Liver (tissue), 9 donors: ENCODE data around the gene TANC1. TPM values are rescaled to one million over a fixed set of nuclear protein-coding genes. Genes with fewer than 3 reads are reported as not detected.

ENCODE experiments used
- DNase-seq: peaks from one replicate; pipeline ENCODE4 v3.0.0-alpha.2; 2017; ENCODE audit warnings: low spot score
- H3K27ac ChIP-seq, 2 donors: one replicate each; pipeline ENCODE4 v1.7.0; 2013; ENCODE audit warnings: inconsistent platforms in 2 of 2, low read length in 2 of 2, control low read depth in 1 of 2, low read depth in 1 of 2, mild to moderate bottlenecking in 1 of 2
- H3K27me3 ChIP-seq, 4 donors: one replicate each; pipeline versions ENCODE4 v1.6.1 to v1.7.0; 2013; ENCODE audit warnings: low read length in 3 of 4, inconsistent platforms in 1 of 4, mild to moderate bottlenecking in 1 of 4, moderate library complexity in 1 of 4; ENCODE audit not compliant: control insufficient read depth in 4 of 4, insufficient read depth in 4 of 4
- H3K36me3 ChIP-seq, 4 donors: one replicate each; pipeline versions ENCODE4 v1.6.1 to v1.7.0; 2013; ENCODE audit warnings: low read length in 3 of 4, mild to moderate bottlenecking in 3 of 4, low read depth in 1 of 4, moderate library complexity in 1 of 4; ENCODE audit not compliant: control insufficient read depth in 4 of 4, insufficient read depth in 3 of 4
- H3K4me1 ChIP-seq, 4 donors: one replicate each; pipeline versions ENCODE4 v1.6.1 to v1.7.0; 2013; ENCODE audit warnings: low read length in 3 of 4, mild to moderate bottlenecking in 3 of 4, moderate library complexity in 1 of 4; ENCODE audit not compliant: control insufficient read depth in 4 of 4, insufficient read depth in 4 of 4
- H3K4me3 ChIP-seq, 3 donors: one replicate each; pipeline versions ENCODE4 v1.6.1 to v1.7.0; 2013; ENCODE audit warnings: low read length in 3 of 3, control low read depth in 1 of 3, low read depth in 1 of 3, mild to moderate bottlenecking in 1 of 3
- H3K9ac ChIP-seq, 2 donors: one replicate each; pipeline ENCODE4 v1.7.0; 2013; ENCODE audit warnings: low read length in 2 of 2, mild to moderate bottlenecking in 2 of 2, moderate library complexity in 2 of 2, control low read depth in 1 of 2, low read depth in 1 of 2
- H3K9me3 ChIP-seq, 4 donors: one replicate each; pipeline versions ENCODE4 v1.6.1 to v1.7.0; 2013; ENCODE audit warnings: low read length in 3 of 4; ENCODE audit not compliant: control insufficient read depth in 4 of 4
- ATF3 ChIP-seq: IDR thresholded peaks from 2 replicates; pipeline ENCODE4 v1.6.1; 2016; ENCODE audit warnings: antibody characterized with exemption
- CTCF ChIP-seq: fragments of 150-350 bp; IDR thresholded peaks from 2 replicates; pipeline ENCODE4 v1.5.1; 2017; ENCODE audit warnings: improper control_type of control experiment, low read depth, low read length; ENCODE audit not compliant: missing input control
- EGR1 ChIP-seq, 2 donors: IDR thresholded peaks; 2 replicates each; pipeline ENCODE4 v1.6.1; 2016 to 2018; ENCODE audit warnings: antibody characterized with exemption in 2 of 2, low read depth in 2 of 2
- FOXA1 ChIP-seq: IDR thresholded peaks from 2 replicates; pipeline ENCODE4 v1.6.1; 2016; ENCODE audit warnings: antibody characterized with exemption
- FOXA2 ChIP-seq: IDR thresholded peaks from 2 replicates; pipeline ENCODE4 v1.6.1; 2016; ENCODE audit warnings: antibody characterized with exemption
- HNF4G ChIP-seq: IDR thresholded peaks from 2 replicates; pipeline ENCODE4 v1.6.1; 2016; ENCODE audit warnings: antibody characterized with exemption
- JUND ChIP-seq, 2 donors: IDR thresholded peaks; 2 replicates each; pipeline ENCODE4 v1.6.1; 2016; ENCODE audit warnings: antibody characterized with exemption in 2 of 2
- MAX ChIP-seq: IDR thresholded peaks from 2 replicates; pipeline ENCODE4 v1.6.1; 2016; ENCODE audit warnings: antibody characterized with exemption
- NR2F2 ChIP-seq: IDR thresholded peaks from 2 replicates; pipeline ENCODE4 v1.6.1; 2016; ENCODE audit warnings: antibody characterized with exemption
- RAD21 ChIP-seq, 2 donors: IDR thresholded peaks; 2 replicates each; pipeline ENCODE4 v1.6.1; 2016; ENCODE audit warnings: antibody characterized with exemption in 2 of 2, mild to moderate bottlenecking in 2 of 2
- RXRA ChIP-seq, 2 donors: IDR thresholded peaks; 2 replicates each; pipeline ENCODE4 v1.6.1; 2017 to 2018; ENCODE audit warnings: antibody characterized with exemption in 2 of 2, mild to moderate bottlenecking in 1 of 2
- SP1 ChIP-seq: IDR thresholded peaks from 2 replicates; pipeline ENCODE4 v1.6.1; 2018; ENCODE audit warnings: antibody characterized with exemption, mild to moderate bottlenecking
- TAF1 ChIP-seq: conservative IDR thresholded peaks from 2 replicates; pipeline ENCODE4 v1.6.1; 2016; ENCODE audit warnings: antibody characterized with exemption, mild to moderate bottlenecking
- YY1 ChIP-seq: IDR thresholded peaks from 2 replicates; pipeline ENCODE4 v1.6.1; 2016; ENCODE audit warnings: antibody characterized with exemption, mild to moderate bottlenecking
- ZBTB33 ChIP-seq: IDR thresholded peaks from 2 replicates; pipeline ENCODE4 v1.6.1; 2016; ENCODE audit warnings: antibody characterized with exemption
- WGBS: extraction: QIAGEN DNeasy Blood & Tissue Kit; methylation state at CpG from one replicate; pipeline ENCODE4 v1.1.7; 2013; 5-methylcytosine and 5-hydroxymethylcytosine counted together
- polyA plus RNA-seq, 2 donors: library from polyadenylated mRNA; stranded (reverse) in 1 of 2; unstranded in 1 of 2; fragments of 200-250 nt in 1 of 2; fragments of >200 nt in 1 of 2; fragmentation: Nextera tagmentation in 1 of 2; extraction: Ambion mirVana in 1 of 2; gene quantifications; one replicate each; pipeline versions ENCODE4 v1.2.1 to v1.2.3, GENCODE V29; 2013 to 2015
- total RNA-seq, 2 donors: library from RNA; depleted of rRNA; stranded (reverse); fragments of >200 nt; gene quantifications; one replicate each; pipeline ENCODE4 v1.2.3, GENCODE V29; 2014
- TF ChIP-seq, protein P1 (sequence below): IDR thresholded peaks from 2 replicates; pipeline ENCODE4 v1.6.1; 2016; ENCODE audit warnings: antibody characterized with exemption, mild to moderate bottlenecking
- donor health status: healthy.
- donor health status: healthy.
- donor health status: healthy.
- donor health status: healthy.
- donor health status: healthy.

Gene TANC1
- total and polyA plus RNA-seq, 4 donors, result 3.7 to 17.7 (median 5.2) TPM

DNA sequence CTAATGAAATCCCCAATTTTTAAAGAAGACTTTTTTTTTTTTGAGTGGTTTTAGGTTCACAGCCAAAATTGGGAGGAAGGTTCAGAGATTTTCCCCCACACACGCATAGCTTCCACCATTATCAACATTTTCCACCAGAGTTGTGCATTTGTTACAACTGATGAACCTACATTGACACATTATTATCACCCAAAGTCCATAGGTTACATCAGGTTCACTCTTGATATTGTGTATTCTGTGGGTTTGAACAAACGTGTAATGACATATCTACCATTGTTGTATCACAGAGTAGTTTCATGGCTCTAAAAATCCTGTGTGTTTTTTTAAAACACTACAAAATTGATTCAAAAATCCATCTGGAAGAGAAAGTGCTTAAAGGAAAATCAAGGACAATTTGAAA, 101.8 kb downstream of the TANC1 start:
- Histone ChIP-seq H3K4me1 (no peaks in the 10 kb centered on the region), H3K9ac (no peak overlapping the region), H3K27me3 (no peaks in the 10 kb centered on the region), H3K36me3 (peaks cover 0 to 4% (median 0%) of the 10 kb centered on the region in 4 donors), H3K9me3 (no peaks in the 10 kb centered on the region), H3K4me3 (no peak overlapping the region), H3K27ac (no peak overlapping the region)
- no peak for DNase-seq
- TF ChIP-seq MAX (no peak), FOXA2 (no peak), FOXA1 (no peak), NR2F2 (no peak), RAD21 (IDR thresholded peaks at IDR 0.05) (no peak), ZBTB33 (no peak), JUND (IDR thresholded peaks at IDR 0.05) (no peak), ATF3 (no peak), CTCF (no peak), EGR1 (IDR thresholded peaks at IDR 0.05; ENCODE audit: low read depth in 2 of 2) (no peak), YY1 (no peak), TAF1 (no peak), SP1 (no peak), HNF4G (no peak), RXRA (IDR thresholded peaks at IDR 0.05) (no peak)
- TF ChIP-seq, protein P1, sequence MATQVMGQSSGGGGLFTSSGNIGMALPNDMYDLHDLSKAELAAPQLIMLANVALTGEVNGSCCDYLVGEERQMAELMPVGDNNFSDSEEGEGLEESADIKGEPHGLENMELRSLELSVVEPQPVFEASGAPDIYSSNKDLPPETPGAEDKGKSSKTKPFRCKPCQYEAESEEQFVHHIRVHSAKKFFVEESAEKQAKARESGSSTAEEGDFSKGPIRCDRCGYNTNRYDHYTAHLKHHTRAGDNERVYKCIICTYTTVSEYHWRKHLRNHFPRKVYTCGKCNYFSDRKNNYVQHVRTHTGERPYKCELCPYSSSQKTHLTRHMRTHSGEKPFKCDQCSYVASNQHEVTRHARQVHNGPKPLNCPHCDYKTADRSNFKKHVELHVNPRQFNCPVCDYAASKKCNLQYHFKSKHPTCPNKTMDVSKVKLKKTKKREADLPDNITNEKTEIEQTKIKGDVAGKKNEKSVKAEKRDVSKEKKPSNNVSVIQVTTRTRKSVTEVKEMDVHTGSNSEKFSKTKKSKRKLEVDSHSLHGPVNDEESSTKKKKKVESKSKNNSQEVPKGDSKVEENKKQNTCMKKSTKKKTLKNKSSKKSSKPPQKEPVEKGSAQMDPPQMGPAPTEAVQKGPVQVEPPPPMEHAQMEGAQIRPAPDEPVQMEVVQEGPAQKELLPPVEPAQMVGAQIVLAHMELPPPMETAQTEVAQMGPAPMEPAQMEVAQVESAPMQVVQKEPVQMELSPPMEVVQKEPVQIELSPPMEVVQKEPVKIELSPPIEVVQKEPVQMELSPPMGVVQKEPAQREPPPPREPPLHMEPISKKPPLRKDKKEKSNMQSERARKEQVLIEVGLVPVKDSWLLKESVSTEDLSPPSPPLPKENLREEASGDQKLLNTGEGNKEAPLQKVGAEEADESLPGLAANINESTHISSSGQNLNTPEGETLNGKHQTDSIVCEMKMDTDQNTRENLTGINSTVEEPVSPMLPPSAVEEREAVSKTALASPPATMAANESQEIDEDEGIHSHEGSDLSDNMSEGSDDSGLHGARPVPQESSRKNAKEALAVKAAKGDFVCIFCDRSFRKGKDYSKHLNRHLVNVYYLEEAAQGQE, result no peak
- WGBS, result 61% methylated on average over 2 of the region's 2 CpGs
